Prostate gland (tissue), 2 donors: ENCODE data around the gene SMC1B.

ENCODE experiments used
- CTCF ChIP-seq, 4 experiments: fragments of 200-600 bp in 2 of 4; fragments of 450-650 bp in 2 of 4; sonication (generic) in 2 of 4; IDR thresholded peaks; 1 replicate in 3 of 4; 2 replicates in 1 of 4; pipeline ENCODE4 v1.5.1; 2016 to 2019; ENCODE audit warnings: antibody characterized with exemption in 4 of 4, mild to moderate bottlenecking in 2 of 4, moderate library complexity in 2 of 4
- POLR2A ChIP-seq: fragments of 450-650 bp; IDR thresholded peaks from one replicate; pipeline ENCODE4 v1.6.1; 2016; ENCODE audit warnings: antibody characterized with exemption, mild to moderate bottlenecking

- TF ChIP-seq CTCF (IDR thresholded peaks at IDR 0.05) (no peak), POLR2A (no peak)
Observed at GRCh38 chr22:45319324-45319685, 94.1 kb downstream of the SMC1B start.
